Epithelial cell of esophagus (primary cell): ENCODE data around the gene BRD9.

Source experiments
- DNase-seq: peaks from one replicate; pipeline ENCODE4 v3.0.0; 2010; ENCODE audit warnings: low read depth
- H3K4me3 ChIP-seq: 2 replicates; pipeline ENCODE4 v1.5.1; 2011; ENCODE audit warnings: mild to moderate bottlenecking, low read length, control low read depth
- CTCF ChIP-seq: IDR thresholded peaks from 2 replicates; pipeline ENCODE4 v1.5.1; 2011; ENCODE audit warnings: low read depth, mild to moderate bottlenecking, low read length, control low read depth, inconsistent platforms; ENCODE audit not compliant: insufficient read depth; ENCODE audit errors: missing control alignments

The BRD9 gene

GRCh38 chr5:859798-860296 is 32.8 kb downstream of the BRD9 start:
- no peak overlapping the region for H3K4me3 ChIP-seq
- no peak for DNase-seq
- no peak for TF ChIP-seq CTCF

- TF ChIP-seq CTCF: no peak
- no peak overlapping the region for H3K4me3 ChIP-seq
- DNase-seq: no peak
Observed at GRCh38 chr5:859391-859790, 33.2 kb downstream of the BRD9 start.

GRCh38 chr5:858726-859125 is 33.9 kb downstream of the BRD9 start:
- no peak for DNase-seq
- no peak overlapping the region for H3K4me3 ChIP-seq
- no peak for TF ChIP-seq CTCF

GRCh38 chr5:856531-857425 is 35.8 kb downstream of the BRD9 start:
- DNase-seq: no peak
- TF ChIP-seq CTCF: no peak
- no peak overlapping the region for H3K4me3 ChIP-seq

GRCh38 chr5:855771-856530 is 36.6 kb downstream of the BRD9 start:
- no peak for DNase-seq
- H3K4me3 ChIP-seq: no peak overlapping the region
- TF ChIP-seq CTCF: no peak

GRCh38 chr5:854966-855743 is 37.4 kb downstream of the BRD9 start:
- TF ChIP-seq CTCF: no peak
- no peak overlapping the region for H3K4me3 ChIP-seq
- DNase-seq: no peak
